Progenitor cell of endocrine pancreas (in vitro differentiated cells): ENCODE measurements around the gene CXADR. TPM values are rescaled to one million over a fixed set of nuclear protein-coding genes. Genes with fewer than 3 reads are reported as not detected.
"Not testable (repeated sequence)": the region's sequence is repeated elsewhere in the genome, so short reads cannot be mapped to it uniquely, and the experiment has no call there.

Experiments used
- DNase-seq: peaks from one replicate; pipeline ENCODE4 v3.0.0; 2021; ENCODE audit warnings: low spot score; ENCODE audit not compliant: unreplicated experiment
- H3K27ac Mint-ChIP-seq: 2 replicates; pipeline ENCODE4 v1.8.0; 2021; ENCODE audit warnings: mild to moderate bottlenecking, moderate library complexity, mixed read lengths
- H3K27me3 Mint-ChIP-seq: 2 replicates; pipeline ENCODE4 v1.8.0; 2021; ENCODE audit warnings: mixed read lengths
- H3K36me3 Mint-ChIP-seq: 2 replicates; pipeline ENCODE4 v1.8.0; 2022; ENCODE audit warnings: mixed read lengths; ENCODE audit not compliant: insufficient read depth
- H3K4me1 Mint-ChIP-seq: 2 replicates; pipeline ENCODE4 v1.8.0; 2021; ENCODE audit warnings: low read depth, mixed read lengths
- H3K4me3 Mint-ChIP-seq: 2 replicates; pipeline ENCODE4 v1.8.0; 2021; ENCODE audit warnings: low read depth, mild to moderate bottlenecking, moderate library complexity, mixed read lengths
- H3K9me3 Mint-ChIP-seq: 2 replicates; pipeline ENCODE4 v1.8.0; 2021; ENCODE audit warnings: low read depth, mixed read lengths
- total RNA-seq: library from RNA; stranded (reverse); gene quantifications from 2 replicates; pipeline ENCODE4 v1.2.1, GENCODE V29; 2021
- TF ChIP-seq, protein P1 (sequence below): fragments of 200-600 bp; sonication (generic); IDR thresholded peaks from one replicate; pipeline ENCODE4 v1.5.0; 2021; ENCODE audit warnings: antibody characterized with exemption, mild to moderate bottlenecking; ENCODE audit not compliant: unreplicated experiment

Gene CXADR
- total RNA-seq, 1 donor from 2014 or later: 65.9 TPM

DNA sequence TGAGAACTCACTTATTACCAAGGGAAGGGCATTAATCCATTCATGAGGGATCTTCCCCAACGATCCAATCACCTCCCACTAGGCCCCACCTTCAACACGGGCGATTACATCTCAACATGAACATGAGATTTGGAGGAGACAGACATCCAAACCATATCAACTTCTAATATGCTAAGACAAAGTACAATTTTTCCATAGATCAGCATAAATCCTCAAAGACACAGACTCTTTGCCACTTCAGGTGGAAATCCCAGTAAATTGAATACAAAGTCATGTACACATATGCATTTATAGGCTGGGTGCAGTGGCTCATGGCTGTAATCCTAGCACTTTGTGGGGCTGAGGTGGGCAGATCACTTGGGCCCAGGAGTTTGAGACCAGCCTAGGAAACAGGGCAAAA lies 18.8 kb upstream of the CXADR start:
- no peaks in the 10 kb centered on the region for H3K27me3 Mint-ChIP-seq
- H3K36me3 Mint-ChIP-seq: no peaks in the 10 kb centered on the region
- TF ChIP-seq, protein P1, sequence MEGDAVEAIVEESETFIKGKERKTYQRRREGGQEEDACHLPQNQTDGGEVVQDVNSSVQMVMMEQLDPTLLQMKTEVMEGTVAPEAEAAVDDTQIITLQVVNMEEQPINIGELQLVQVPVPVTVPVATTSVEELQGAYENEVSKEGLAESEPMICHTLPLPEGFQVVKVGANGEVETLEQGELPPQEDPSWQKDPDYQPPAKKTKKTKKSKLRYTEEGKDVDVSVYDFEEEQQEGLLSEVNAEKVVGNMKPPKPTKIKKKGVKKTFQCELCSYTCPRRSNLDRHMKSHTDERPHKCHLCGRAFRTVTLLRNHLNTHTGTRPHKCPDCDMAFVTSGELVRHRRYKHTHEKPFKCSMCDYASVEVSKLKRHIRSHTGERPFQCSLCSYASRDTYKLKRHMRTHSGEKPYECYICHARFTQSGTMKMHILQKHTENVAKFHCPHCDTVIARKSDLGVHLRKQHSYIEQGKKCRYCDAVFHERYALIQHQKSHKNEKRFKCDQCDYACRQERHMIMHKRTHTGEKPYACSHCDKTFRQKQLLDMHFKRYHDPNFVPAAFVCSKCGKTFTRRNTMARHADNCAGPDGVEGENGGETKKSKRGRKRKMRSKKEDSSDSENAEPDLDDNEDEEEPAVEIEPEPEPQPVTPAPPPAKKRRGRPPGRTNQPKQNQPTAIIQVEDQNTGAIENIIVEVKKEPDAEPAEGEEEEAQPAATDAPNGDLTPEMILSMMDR: no peak
- DNase-seq: no peak
- H3K27ac Mint-ChIP-seq: no peak overlapping the region
- H3K4me3 Mint-ChIP-seq: no peak overlapping the region
- H3K4me1 Mint-ChIP-seq: peaks cover 8% of the 10 kb centered on the region
- no peaks in the 10 kb centered on the region for H3K9me3 Mint-ChIP-seq

DNA sequence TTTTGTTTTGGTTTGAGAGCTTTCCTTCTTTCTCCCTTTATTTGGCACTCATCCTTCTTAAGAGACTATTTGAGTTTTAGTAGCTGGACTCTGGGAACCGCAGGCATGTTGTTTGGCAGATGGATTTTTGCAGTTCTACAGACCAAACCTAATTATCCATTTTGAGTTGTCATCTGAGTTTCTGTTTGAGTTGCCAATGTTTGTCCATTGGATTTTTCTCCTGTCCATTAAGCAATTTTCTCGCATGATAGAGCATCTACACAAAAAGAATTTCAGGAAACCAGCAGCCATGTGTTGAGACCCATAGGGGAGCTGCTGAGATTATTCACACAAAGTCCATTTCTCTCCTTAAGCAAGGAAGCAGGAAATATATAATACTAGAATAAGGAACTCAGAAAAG lies 17.2 kb upstream of the CXADR start:
- no peaks in the 10 kb centered on the region for H3K27me3 Mint-ChIP-seq
- DNase-seq: no peak
- H3K36me3 Mint-ChIP-seq: no peaks in the 10 kb centered on the region
- peaks cover 8% of the 10 kb centered on the region for H3K4me1 Mint-ChIP-seq
- H3K4me3 Mint-ChIP-seq: no peak overlapping the region
- no peaks in the 10 kb centered on the region for H3K9me3 Mint-ChIP-seq
- no peak overlapping the region for H3K27ac Mint-ChIP-seq
- TF ChIP-seq, protein P1: no peak

DNA sequence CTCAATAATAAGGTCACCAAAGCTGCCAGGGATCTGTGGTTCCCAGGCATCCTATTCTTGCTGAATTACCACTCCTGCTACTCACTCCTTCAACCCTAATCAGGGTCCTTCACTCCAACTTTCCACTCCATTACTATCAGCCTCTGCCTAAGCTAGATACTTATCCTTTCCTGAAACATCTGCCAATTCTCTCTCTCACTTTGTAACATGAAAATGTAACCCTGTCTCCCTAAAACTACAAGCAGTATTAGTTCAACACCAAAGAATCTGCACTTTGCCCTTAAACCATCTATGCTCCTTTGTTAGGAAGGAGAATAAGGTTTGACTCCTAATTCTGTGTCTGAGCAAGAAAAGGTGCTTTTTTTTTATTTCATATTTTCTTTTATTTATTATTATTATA lies 15.5 kb upstream of the CXADR start:
- no peak overlapping the region for H3K4me3 Mint-ChIP-seq
- peaks cover 2% of the 10 kb centered on the region for H3K27me3 Mint-ChIP-seq
- H3K27ac Mint-ChIP-seq: no peak overlapping the region
- TF ChIP-seq, protein P1: no peak
- H3K9me3 Mint-ChIP-seq: no peaks in the 10 kb centered on the region
- no peaks in the 10 kb centered on the region for H3K36me3 Mint-ChIP-seq
- peaks cover 13% of the 10 kb centered on the region for H3K4me1 Mint-ChIP-seq
- no peak for DNase-seq

DNA sequence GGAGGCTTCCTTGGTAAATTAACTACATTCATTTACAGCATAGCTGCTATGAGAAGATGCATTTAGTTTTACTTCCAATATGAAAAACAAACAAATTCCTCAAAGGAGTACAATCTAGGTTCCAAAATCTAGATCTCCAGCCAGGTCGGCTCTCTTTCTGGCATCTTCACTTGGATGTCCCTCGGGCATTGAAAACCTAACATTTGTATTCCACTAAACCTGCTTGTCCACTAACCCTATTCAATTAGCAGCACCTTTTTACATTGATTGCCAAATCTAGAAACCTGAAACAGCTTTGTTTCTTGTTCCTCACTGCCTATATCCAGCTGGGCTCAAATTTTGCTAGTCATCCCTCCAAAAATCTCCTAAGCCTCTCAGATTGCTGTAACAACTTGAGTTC lies 14.3 kb upstream of the CXADR start:
- no peaks in the 10 kb centered on the region for H3K9me3 Mint-ChIP-seq
- H3K36me3 Mint-ChIP-seq: no peaks in the 10 kb centered on the region

DNA sequence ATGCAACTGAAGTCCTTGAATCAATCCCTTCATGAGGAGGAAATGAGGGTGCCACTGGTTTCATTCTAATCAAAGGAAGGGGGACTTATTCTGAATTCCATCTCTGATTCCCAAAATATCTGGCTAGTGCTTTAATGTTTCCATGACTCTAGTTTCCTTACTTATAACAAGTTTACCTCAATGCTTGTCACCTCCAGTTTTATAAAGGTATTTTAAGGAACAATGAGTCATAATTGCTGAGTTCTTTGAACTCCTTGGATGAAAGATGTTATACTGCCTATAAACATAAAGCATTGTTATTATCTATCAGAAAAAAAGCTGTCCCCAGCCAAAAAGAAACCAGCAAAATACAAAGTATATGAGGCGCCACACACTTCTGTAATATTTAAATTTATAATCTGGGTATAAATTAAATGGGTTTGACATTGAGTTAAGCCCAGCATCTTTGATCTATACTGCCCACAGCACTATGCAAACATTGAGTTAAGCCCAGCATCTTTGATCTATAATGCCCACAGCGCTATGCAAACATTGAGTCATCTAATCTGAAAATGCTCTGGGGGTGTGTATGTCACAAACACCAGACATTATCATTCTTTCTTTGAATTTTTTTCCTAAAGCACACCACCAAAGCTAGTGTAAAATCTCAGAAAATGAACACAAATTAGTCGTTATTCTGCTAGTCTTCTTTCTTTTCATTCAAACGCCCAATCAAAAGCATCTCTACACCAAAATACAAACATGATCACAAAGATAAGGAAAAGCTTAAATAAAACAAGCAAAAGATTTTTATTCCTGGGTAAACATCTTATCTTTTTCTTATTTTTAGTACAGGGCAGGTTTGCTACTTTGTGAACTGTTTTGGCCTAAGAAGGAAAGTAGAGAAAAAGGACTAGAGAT lies 11.5 kb upstream of the CXADR start:
- H3K27me3 Mint-ChIP-seq: peaks cover 2% of the 10 kb centered on the region
- DNase-seq: no peak
- peaks cover 10% of the 10 kb centered on the region for H3K4me1 Mint-ChIP-seq
- H3K4me3 Mint-ChIP-seq: no peak overlapping the region
- TF ChIP-seq, protein P1: no peak
- H3K9me3 Mint-ChIP-seq: peaks cover 2% of the 10 kb centered on the region
- H3K36me3 Mint-ChIP-seq: no peaks in the 10 kb centered on the region
- H3K27ac Mint-ChIP-seq: no peak overlapping the region

More for the DNA sequence above, 14.3 kb upstream of the CXADR start:
- TF ChIP-seq, protein P1: no peak
- peaks cover 2% of the 10 kb centered on the region for H3K27me3 Mint-ChIP-seq
- peaks cover 13% of the 10 kb centered on the region for H3K4me1 Mint-ChIP-seq
- no peak overlapping the region for H3K27ac Mint-ChIP-seq
- DNase-seq: no peak
- no peak overlapping the region for H3K4me3 Mint-ChIP-seq

DNA sequence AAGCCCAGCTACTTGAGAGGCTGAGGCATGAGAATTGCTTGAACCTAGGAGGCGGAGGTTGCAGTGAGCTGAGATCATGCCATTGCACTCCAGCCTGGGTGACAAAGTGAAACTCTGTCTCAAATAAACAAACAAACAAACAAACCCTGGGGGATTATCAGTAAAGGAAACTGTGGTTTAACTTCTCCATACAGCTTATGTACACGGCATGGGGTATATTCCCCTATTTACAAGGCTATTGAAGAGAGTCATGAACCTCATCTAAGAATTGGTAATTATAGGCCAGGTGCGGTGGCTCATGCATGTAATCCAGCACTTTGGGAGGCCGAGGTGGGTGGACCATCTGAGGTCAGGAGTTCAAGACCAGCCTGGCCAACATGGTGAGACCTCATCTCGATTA lies 9.9 kb upstream of the CXADR start:
- DNase-seq, H3K4me3 Mint-ChIP-seq, H3K27me3 Mint-ChIP-seq, H3K27ac Mint-ChIP-seq, H3K4me1 Mint-ChIP-seq, H3K36me3 Mint-ChIP-seq, H3K9me3 Mint-ChIP-seq: not testable (repeated sequence)
